Nasal cavity respiratory epithelium epithelial cell of viscerocranial mucosa (primary cell): ENCODE results near the gene DDX20. TPM values are rescaled to one million over a fixed set of nuclear protein-coding genes. Genes with fewer than 3 reads are reported as not detected.

Source experiments
- total RNA-seq: library from RNA; depleted of rRNA; stranded (reverse); fragments of >200 nt; gene quantifications from 2 replicates; pipeline ENCODE4 v1.2.3, GENCODE V29; 2014

DDX20 gene, protein sequence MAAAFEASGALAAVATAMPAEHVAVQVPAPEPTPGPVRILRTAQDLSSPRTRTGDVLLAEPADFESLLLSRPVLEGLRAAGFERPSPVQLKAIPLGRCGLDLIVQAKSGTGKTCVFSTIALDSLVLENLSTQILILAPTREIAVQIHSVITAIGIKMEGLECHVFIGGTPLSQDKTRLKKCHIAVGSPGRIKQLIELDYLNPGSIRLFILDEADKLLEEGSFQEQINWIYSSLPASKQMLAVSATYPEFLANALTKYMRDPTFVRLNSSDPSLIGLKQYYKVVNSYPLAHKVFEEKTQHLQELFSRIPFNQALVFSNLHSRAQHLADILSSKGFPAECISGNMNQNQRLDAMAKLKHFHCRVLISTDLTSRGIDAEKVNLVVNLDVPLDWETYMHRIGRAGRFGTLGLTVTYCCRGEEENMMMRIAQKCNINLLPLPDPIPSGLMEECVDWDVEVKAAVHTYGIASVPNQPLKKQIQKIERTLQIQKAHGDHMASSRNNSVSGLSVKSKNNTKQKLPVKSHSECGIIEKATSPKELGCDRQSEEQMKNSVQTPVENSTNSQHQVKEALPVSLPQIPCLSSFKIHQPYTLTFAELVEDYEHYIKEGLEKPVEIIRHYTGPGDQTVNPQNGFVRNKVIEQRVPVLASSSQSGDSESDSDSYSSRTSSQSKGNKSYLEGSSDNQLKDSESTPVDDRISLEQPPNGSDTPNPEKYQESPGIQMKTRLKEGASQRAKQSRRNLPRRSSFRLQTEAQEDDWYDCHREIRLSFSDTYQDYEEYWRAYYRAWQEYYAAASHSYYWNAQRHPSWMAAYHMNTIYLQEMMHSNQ
- 15.4 and 18.2 TPM in 2 replicates for total RNA-seq

DNA sequence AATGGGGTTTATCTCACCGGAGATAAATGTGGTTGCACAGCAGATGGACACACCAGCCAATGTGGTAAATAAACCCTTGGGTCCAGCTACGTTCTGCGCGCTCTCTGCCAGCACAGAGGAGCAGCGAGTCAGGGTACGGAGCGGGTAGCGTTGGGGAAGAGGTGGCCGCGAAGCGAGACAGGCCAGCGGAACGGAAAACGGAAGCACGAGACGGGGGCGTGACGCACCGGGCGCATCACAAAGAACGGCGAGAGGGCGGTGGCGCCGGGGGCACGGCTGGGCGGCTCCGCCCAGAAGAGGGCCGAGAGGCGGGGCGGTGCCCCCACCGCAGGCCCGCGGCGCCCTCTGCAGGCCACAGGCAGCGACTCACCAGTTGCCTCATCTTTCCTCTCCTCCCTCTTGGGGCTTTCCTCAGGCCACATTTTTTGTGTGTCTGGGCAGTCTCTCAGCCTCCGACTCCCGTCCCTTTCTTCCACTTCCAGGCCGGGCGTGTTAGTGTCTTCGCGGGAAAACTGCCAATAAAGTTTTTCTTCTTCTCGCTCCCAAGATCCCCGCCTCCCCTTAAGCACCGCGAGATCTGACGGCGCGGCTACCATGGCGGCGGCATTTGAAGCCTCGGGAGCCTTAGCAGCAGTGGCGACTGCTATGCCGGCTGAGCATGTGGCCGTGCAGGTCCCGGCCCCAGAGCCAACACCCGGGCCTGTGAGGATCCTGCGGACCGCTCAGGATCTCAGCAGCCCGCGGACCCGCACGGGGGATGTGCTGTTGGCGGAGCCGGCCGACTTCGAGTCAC is at the start of gene DDX20:
Gene DDX20, plus strand, starts transcription at position 571 of the 793 bp plus-strand sequence. Its CDS starts 24 bp downstream, at position 595.

DNA sequence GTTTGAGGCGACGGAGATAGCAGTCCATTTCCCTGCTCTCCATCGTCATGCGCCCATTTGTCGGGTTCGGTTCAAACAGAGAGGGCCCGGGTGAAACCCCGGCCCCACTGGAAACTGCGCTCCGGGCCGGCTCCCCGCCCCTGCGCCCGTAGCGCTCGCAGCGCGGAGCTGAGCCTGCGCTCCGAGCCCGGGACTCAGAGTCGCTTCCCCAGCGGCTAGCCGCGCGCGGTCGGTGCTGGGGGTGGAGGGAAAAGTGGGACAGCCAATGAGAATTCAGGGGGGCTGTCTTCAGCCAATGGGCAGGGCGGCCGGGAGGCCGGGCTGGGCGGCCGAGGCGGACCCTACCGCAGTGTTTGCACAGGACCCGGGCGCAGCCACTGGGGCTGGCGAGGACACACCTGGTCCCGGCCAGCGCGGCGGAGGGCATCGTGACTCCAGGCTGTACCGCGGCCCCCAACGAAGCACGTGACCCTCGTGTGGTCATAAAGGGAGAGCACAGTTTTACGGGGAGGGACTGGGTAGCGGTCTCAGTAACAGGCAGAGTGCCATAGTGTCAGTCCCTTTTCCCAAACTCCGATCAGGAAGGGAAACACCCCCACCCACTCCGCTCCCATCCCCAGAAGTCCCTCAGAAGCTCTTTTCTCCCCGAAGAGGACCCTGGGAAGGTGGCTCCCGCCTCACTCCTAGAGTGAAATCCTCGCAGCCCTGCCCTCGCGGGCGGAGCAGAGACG is 16.3 kb upstream of the DDX20 start, which contains the start of gene INKA2:
Gene INKA2, minus strand, starts transcription at position 202 of the 731 bp plus-strand sequence. Its CDS starts 153 bp downstream, at position 49.

Other genes starting within 250 kb of the DDX20 start
- 15.7 and 34.7 TPM in 2 replicates for gene RAP1A, start 136.1 kb upstream of the DDX20 start, total RNA-seq
- 4.2 and 6.2 TPM in 2 replicates for gene INKA2, start 16.5 kb upstream of the DDX20 start, total RNA-seq
- gene KCND3, start 233.8 kb downstream of the DDX20 start, total RNA-seq: under 0.01 and 0.36 TPM in 2 replicates